Neural progenitor cell (in vitro differentiated cells): ENCODE data around the gene GAMT. TPM values are rescaled to one million over a fixed set of nuclear protein-coding genes. Genes with fewer than 3 reads are reported as not detected.

Source experiments
- DNase-seq: peaks from one replicate; pipeline ENCODE4 v3.0.0-alpha.2; 2016; ENCODE audit warnings: low spot score
- H2AFZ ChIP-seq: fragments of 200-600 bp; sonication (generic); replicated peaks from 2 replicates; pipeline ENCODE4 v1.6.1; 2016; ENCODE audit warnings: antibody characterized with exemption
- H3F3A ChIP-seq: fragments of 200-600 bp; sonication (generic); 2 replicates; pipeline ENCODE4 v1.6.1; 2016; ENCODE audit warnings: antibody characterized with exemption, low read depth
- H3K27ac ChIP-seq: fragments of 200-600 bp; sonication (generic); 2 replicates; pipeline ENCODE4 v1.5.1; 2016; ENCODE audit warnings: mild to moderate bottlenecking
- H3K27me3 ChIP-seq: fragments of 200-600 bp; sonication (generic); 2 replicates; pipeline ENCODE4 v1.6.1; 2016; ENCODE audit warnings: mild to moderate bottlenecking, moderate library complexity
- H3K36me3 ChIP-seq: fragments of 200-600 bp; sonication (generic); 2 replicates; pipeline ENCODE4 v1.5.1; 2016
- H3K4me1 ChIP-seq: fragments of 200-600 bp; sonication (generic); 2 replicates; pipeline ENCODE4 v1.6.1; 2016; ENCODE audit warnings: mixed run types
- H3K4me2 ChIP-seq: fragments of 200-600 bp; sonication (generic); 2 replicates; pipeline ENCODE4 v1.6.1; 2016
- H3K4me3 ChIP-seq: fragments of 200-600 bp; sonication (generic); 2 replicates; pipeline ENCODE4 v1.5.1; 2016
- H3K79me2 ChIP-seq: fragments of 200-600 bp; sonication (generic); 2 replicates; pipeline ENCODE4 v1.6.1; 2016; ENCODE audit warnings: low read depth
- H3K9ac ChIP-seq: fragments of 200-600 bp; sonication (generic); 2 replicates; pipeline ENCODE4 v1.6.1; 2016
- H3K9me3 ChIP-seq: fragments of 200-600 bp; sonication (generic); 2 replicates; pipeline ENCODE4 v1.5.1; 2016; ENCODE audit warnings: low read depth
- H4K20me1 ChIP-seq: fragments of 200-600 bp; sonication (generic); 2 replicates; pipeline ENCODE4 v1.6.1; 2016; ENCODE audit warnings: low read depth
- H3K27ac Mint-ChIP-seq: 3 replicates; pipeline ENCODE4 v1.8.0; 2021; ENCODE audit warnings: mixed read lengths
- H3K27me3 Mint-ChIP-seq: 2 replicates; pipeline ENCODE4 v1.8.0; 2022; ENCODE audit warnings: low read depth, mild to moderate bottlenecking, inconsistent platforms, moderate library complexity, mixed read lengths; ENCODE audit not compliant: insufficient read depth
- H3K36me3 Mint-ChIP-seq: 3 replicates; pipeline ENCODE4 v1.8.0; 2021; ENCODE audit warnings: mixed read lengths
- H3K4me1 Mint-ChIP-seq: 3 replicates; pipeline ENCODE4 v1.8.0; 2021; ENCODE audit warnings: mixed read lengths
- H3K4me3 Mint-ChIP-seq: 3 replicates; pipeline ENCODE4 v1.8.0; 2021; ENCODE audit warnings: mild to moderate bottlenecking, moderate library complexity, mixed read lengths
- H3K9me3 Mint-ChIP-seq: 3 replicates; pipeline ENCODE4 v1.8.0; 2020; ENCODE audit warnings: mixed read lengths
- EZH2 ChIP-seq: fragments of 200-600 bp; sonication (generic); IDR thresholded peaks from 2 replicates; pipeline ENCODE4 v1.6.1; 2017; ENCODE audit warnings: antibody characterized with exemption, mild to moderate bottlenecking, moderate library complexity
- EZH2phosphoT487 ChIP-seq: fragments of 200-600 bp; sonication (generic); IDR thresholded peaks from 2 replicates; pipeline ENCODE4 v1.6.1; 2017; ENCODE audit warnings: antibody characterized with exemption
- total RNA-seq: library from RNA; depleted of rRNA; stranded (reverse); fragments of >200 nt; gene quantifications from 2 replicates; pipeline ENCODE4 v1.2.3, GENCODE V29; 2015; ENCODE audit warnings: low replicate concordance
- TF ChIP-seq, protein P1 (sequence below): fragments of 200-600 bp; sonication (generic); IDR thresholded peaks from 2 replicates; pipeline ENCODE4 v1.5.1; 2017; ENCODE audit warnings: antibody characterized with exemption, mild to moderate bottlenecking

The GAMT gene
- total RNA-seq, 1 donor from 2014 or later: 13.8 TPM

DNA sequence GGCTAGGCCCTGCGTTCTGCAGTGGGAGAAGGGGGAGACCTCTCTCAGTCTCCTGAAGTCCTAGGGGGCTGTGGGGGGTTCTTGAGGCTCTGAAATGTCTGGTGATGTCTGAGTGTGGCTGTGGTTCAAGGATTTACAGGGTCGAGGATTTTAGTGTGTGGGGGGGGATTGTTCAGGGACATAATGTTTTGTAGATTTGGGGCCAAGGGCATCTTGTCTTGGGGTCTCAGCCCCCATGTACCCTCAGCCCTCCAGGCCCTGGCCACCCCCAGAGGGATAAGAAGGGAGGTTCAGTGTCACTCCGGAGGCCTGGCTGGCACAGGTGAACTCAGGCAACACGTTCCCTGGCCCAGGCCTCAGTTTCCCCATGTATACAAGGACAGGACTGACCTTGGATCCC, 46.2 kb upstream of the GAMT start:
- Mint-ChIP-seq H3K27me3 (peaks cover 21% of the 10 kb centered on the region), H3K9me3 (no peaks in the 10 kb centered on the region), H3K4me1 (peaks cover 46% of the 10 kb centered on the region), H3K36me3 (peaks cover 7% of the 10 kb centered on the region), H3K4me3 (peak overlapping the region; percentile 82), H3K27ac (no peak overlapping the region)
- H3F3A ChIP-seq: peaks cover 77% of the 10 kb centered on the region
- no peak overlapping the region for H2AFZ ChIP-seq
- no peak for TF ChIP-seq EZH2phosphoT487
- TF ChIP-seq EZH2: no peak
- TF ChIP-seq, protein P1, sequence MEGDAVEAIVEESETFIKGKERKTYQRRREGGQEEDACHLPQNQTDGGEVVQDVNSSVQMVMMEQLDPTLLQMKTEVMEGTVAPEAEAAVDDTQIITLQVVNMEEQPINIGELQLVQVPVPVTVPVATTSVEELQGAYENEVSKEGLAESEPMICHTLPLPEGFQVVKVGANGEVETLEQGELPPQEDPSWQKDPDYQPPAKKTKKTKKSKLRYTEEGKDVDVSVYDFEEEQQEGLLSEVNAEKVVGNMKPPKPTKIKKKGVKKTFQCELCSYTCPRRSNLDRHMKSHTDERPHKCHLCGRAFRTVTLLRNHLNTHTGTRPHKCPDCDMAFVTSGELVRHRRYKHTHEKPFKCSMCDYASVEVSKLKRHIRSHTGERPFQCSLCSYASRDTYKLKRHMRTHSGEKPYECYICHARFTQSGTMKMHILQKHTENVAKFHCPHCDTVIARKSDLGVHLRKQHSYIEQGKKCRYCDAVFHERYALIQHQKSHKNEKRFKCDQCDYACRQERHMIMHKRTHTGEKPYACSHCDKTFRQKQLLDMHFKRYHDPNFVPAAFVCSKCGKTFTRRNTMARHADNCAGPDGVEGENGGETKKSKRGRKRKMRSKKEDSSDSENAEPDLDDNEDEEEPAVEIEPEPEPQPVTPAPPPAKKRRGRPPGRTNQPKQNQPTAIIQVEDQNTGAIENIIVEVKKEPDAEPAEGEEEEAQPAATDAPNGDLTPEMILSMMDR: no peak
- H3K4me3 ChIP-seq: no peak overlapping the region
- peaks cover 83% of the 10 kb centered on the region for H3K27me3 ChIP-seq
- no peak for DNase-seq
- no peaks in the 10 kb centered on the region for H3K79me2 ChIP-seq
- no peak overlapping the region for H3K4me2 ChIP-seq
- H3K36me3 ChIP-seq: no peaks in the 10 kb centered on the region
- H3K27ac ChIP-seq: no peak overlapping the region
- peaks cover 68% of the 10 kb centered on the region for H4K20me1 ChIP-seq
- H3K9ac ChIP-seq: no peak overlapping the region
- no peaks in the 10 kb centered on the region for H3K9me3 ChIP-seq
- H3K4me1 ChIP-seq: peaks cover 21% of the 10 kb centered on the region

DNA sequence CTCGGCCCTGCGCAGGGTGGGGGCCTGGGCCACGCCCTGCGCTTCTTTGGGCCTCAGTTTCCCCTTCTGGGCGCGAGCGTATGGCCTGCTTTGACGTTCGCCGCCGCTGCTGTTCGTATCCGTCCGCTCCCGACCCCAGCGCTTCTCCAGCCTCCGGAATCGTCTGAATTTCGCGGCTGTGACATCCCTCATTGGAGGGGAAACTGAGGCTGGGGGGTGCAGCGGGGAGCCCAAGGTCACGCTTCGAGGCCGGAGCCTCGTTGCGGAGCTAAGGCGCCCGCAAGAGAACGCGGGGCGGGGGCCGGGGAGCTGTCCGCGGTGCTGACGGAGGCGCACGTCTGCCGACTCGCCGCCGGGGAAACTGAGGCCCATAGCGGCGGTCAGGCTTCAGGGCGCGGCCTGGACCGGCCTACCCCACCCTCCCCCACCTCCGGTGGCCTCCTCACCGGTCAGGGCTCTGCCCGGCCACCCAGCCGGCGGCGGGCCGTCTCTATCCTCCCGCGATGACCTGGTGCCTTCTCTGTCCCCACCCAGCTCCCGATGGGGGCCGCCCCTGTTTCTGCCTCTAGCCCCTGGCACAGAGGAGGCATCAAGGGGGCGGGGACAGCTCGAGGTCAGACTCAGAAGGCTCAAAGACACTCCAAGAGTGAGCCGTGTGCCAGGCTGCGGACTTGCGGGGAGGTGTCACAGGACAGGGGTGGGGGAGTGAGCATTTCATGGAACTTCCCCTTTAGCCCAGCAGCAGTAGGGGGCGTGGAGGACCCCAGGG, 45.6 kb upstream of the GAMT start:
- Histone ChIP-seq H3K4me3 (peak overlapping the region; percentile 49), H2AFZ (no peak overlapping the region), H3K4me1 (peaks cover 17% of the 10 kb centered on the region), H3K36me3 (no peaks in the 10 kb centered on the region), H3K9me3 (no peaks in the 10 kb centered on the region), H3K27ac (no peak overlapping the region), H3F3A (peaks cover 80% of the 10 kb centered on the region), H3K79me2 (no peaks in the 10 kb centered on the region), H3K4me2 (peak overlapping the region; percentile 75), H3K27me3 (peaks cover 78% of the 10 kb centered on the region), H3K9ac (no peak overlapping the region), H4K20me1 (peaks cover 74% of the 10 kb centered on the region)
- DNase-seq: peak; percentile 79
- TF ChIP-seq, protein P1: no peak
- TF ChIP-seq EZH2: peak; percentile 63
- peak; percentile 56 for TF ChIP-seq EZH2phosphoT487
- Mint-ChIP-seq H3K27ac (no peak overlapping the region), H3K4me1 (peaks cover 41% of the 10 kb centered on the region), H3K27me3 (peaks cover 20% of the 10 kb centered on the region), H3K9me3 (no peaks in the 10 kb centered on the region), H3K4me3 (peak overlapping the region; percentile 83), H3K36me3 (peaks cover 12% of the 10 kb centered on the region)

DNA sequence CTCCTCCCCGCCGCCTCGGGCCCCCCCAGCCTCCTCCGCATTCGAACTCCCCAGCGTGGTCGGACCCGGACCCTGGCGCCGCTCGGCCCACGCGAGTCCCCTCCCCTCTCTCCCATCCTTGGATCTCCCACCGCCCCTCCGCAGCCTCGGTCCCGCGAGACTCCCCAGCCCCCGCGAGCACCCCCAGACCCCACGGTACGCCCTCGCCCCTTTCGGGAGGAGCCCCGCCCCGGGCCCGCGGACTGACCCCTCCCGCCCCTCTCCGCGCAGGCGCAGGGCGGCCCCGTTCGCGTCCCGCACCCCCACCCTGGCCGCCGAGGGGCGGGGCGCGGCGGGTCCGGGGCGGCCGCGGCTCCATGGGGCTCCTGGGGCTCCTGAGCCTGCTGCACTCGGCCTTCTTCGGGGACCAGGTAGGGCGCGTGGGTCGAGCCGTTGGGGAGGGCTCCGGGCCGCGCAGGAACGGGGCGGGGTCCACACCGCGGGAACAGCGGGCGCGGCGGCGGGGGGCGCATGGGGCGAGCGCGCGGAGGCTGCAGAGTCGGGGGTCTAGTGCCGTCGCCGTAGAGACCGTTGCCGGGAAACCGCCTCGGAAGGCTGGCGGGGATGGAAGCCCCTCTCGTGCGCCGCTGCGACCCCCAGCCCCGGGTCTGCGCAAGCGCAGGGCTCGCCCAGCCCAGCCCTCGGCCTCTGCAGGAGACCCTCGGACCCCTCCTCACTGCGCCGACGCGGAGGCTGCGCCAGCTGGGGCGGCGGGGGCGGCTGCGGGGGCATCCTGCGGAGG, 44.8 kb upstream of the GAMT start:
- Histone ChIP-seq H3K4me2 (peak overlapping the region; percentile 75), H4K20me1 (peaks cover 82% of the 10 kb centered on the region), H2AFZ (no peak overlapping the region), H3K27ac (no peak overlapping the region), H3K4me1 (peaks cover 12% of the 10 kb centered on the region), H3K9me3 (no peaks in the 10 kb centered on the region), H3K27me3 (peaks cover 71% of the 10 kb centered on the region), H3K4me3 (peak overlapping the region; percentile 49), H3K9ac (no peak overlapping the region), H3F3A (peaks cover 81% of the 10 kb centered on the region), H3K36me3 (peaks cover 5% of the 10 kb centered on the region), H3K79me2 (peaks cover 6% of the 10 kb centered on the region)
- peak; percentile 87 for DNase-seq
- H3K9me3 Mint-ChIP-seq: no peaks in the 10 kb centered on the region
- no peak overlapping the region for H3K27ac Mint-ChIP-seq
- peaks cover 20% of the 10 kb centered on the region for H3K27me3 Mint-ChIP-seq
- TF ChIP-seq EZH2phosphoT487 (no peak), EZH2 (peak; percentile 1)
- TF ChIP-seq, protein P1: no peak
- H3K4me1 Mint-ChIP-seq: peaks cover 37% of the 10 kb centered on the region
- peak overlapping the region; percentile 83 for H3K4me3 Mint-ChIP-seq
- H3K36me3 Mint-ChIP-seq: peaks cover 17% of the 10 kb centered on the region
